RCC 7860 (cell line): ENCODE data around the gene HEATR3.
A peak's percentile ranks its signal among the peaks of the same experiment; 100 is the strongest.

Experiments
- DNase-seq: peaks from one replicate; pipeline ENCODE4 v3.0.0-alpha.2; 2015; ENCODE audit warnings: low spot score
- FAIRE-seq: peaks from 2 replicates; lab custom pipeline; 2012; peaks lifted over from hg19 to GRCh38; lab: Jason Lieb, UNC

HEATR3 gene

DNA sequence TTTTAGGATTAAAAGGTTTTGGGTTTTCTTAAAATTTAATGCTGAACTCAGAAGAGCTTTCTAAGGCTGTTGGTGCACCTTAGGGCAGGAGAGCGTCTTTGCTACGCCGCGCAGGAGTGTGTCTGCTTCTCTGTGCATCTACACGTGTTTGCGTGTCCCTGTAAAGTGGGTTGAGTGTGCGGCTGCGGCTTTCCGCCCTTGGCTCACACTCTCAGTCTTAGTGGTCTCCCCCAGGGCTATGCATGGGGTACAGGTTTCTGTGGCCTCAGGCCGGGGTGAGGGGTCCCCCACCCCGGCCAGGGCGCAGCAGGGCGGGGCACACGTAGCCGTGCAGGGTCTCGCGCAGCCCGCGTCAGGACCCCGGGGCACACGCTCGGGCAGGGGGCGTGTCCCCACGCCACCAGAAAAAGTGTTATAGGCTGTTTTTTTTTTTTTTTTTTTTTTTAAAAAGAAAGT, 86.6 kb downstream of the HEATR3 start:
- no peak for DNase-seq
- FAIRE-seq = no peak

- FAIRE-seq (no peak), DNase-seq (peak; percentile 68)
Measured at GRCh38 chr16:50152807-50153595, 87.2 kb downstream of the HEATR3 start, which contains the start of gene TENT4B. Gene TENT4B, plus strand, starts transcription at chr16:50153306. Its CDS starts 316 bp downstream, at chr16:50153622.

- DNase-seq = no peak
Measured at GRCh38 chr16:50153596-50154419, 88.0 kb downstream of the HEATR3 start.

DNA sequence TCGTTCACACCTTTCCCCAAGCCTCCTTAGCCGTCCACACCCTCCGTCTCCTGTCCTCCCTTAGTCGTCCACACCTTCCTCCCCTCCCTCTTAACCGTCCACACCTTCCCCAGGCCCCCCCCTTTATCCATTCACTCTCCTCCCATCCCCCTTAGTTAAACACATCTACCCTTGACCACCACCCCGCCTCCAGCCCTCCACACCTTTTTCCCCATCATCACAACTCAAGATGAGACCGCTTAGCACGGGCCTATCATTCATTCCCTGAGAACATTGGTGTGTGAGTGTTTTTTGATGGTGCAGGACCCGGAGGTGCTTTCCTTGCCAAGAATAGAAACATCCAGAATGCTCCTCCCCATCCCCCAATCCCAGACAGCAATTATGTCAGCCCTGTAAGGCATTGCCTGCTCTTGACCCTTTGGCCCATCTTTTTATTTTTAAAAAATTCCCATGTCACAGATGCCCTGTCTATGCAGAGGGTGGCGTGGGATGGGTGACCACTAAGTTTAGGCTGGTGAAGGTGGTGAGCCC, 88.7 kb downstream of the HEATR3 start:
- no peak for DNase-seq
- FAIRE-seq = no peak

More at GRCh38 chr16:50153596-50154419, 88.0 kb downstream of the HEATR3 start:
- no peak for FAIRE-seq

- FAIRE-seq (no peak), DNase-seq (no peak)
Measured at GRCh38 chr16:50155925-50156324, 90.2 kb downstream of the HEATR3 start.
